CD14-positive monocyte (primary cell): Measurements from ENCODE around the gene ATXN1. TPM values are rescaled to one million over a fixed set of nuclear protein-coding genes. Genes with fewer than 3 reads are reported as not detected.

Source experiments
- DNase-seq, 3 donors: peaks; one replicate each; pipeline ENCODE4 v3.0.0-alpha.2; 2011 to 2022
- H2AFZ ChIP-seq: 2 replicates; pipeline ENCODE4 v1.6.0; 2012; ENCODE audit warnings: mild to moderate bottlenecking, low read depth, low read length, inconsistent platforms; ENCODE audit not compliant: insufficient read depth, poor library complexity, severe bottlenecking
- H3K27ac ChIP-seq, 2 donors: 1 replicate in 1 of 2; 2 replicates in 1 of 2; pipeline ENCODE4 v1.5.1; 2012 to 2013; ENCODE audit warnings: low read length in 2 of 2, control low read depth in 1 of 2, inconsistent platforms in 1 of 2, low read depth in 1 of 2, mild to moderate bottlenecking in 1 of 2
- H3K27me3 ChIP-seq, 2 donors: one replicate each; pipeline versions ENCODE4 v1.6.0 to v1.6.1; 2011 to 2013; ENCODE audit warnings: low read length in 2 of 2; ENCODE audit not compliant: control insufficient read depth in 2 of 2, insufficient read depth in 2 of 2
- H3K36me3 ChIP-seq, 2 donors: replicated peaks in 1 of 2; 1 replicate in 1 of 2; 2 replicates in 1 of 2; pipeline versions ENCODE4 v1.5.1 to v1.6.1; 2012 to 2013; ENCODE audit warnings: low read length in 2 of 2, control low read depth in 1 of 2, inconsistent platforms in 1 of 2, mild to moderate bottlenecking in 1 of 2; ENCODE audit not compliant: insufficient read depth in 2 of 2, control insufficient read depth in 1 of 2
- H3K4me1 ChIP-seq, 2 donors: 1 replicate in 1 of 2; 2 replicates in 1 of 2; pipeline versions ENCODE4 v1.5.1 to v1.6.1; 2012 to 2013; ENCODE audit warnings: low read length in 2 of 2, control low read depth in 1 of 2, inconsistent platforms in 1 of 2, mild to moderate bottlenecking in 1 of 2, moderate library complexity in 1 of 2; ENCODE audit not compliant: insufficient read depth in 2 of 2, control insufficient read depth in 1 of 2
- H3K4me2 ChIP-seq: replicated peaks from 2 replicates; pipeline ENCODE3; 2012; ENCODE audit warnings: low read length, moderate library complexity, mild to moderate bottlenecking; ENCODE audit not compliant: poor library complexity, severe bottlenecking; ENCODE audit errors: extremely low read depth
- H3K4me3 ChIP-seq, 3 experiments: fragments of 200-600 bp in 1 of 3; sonication (generic) in 1 of 3; replicated peaks in 1 of 3; 1 replicate in 2 of 3; 2 replicates in 1 of 3; pipeline ENCODE4 v1.5.1; 2011 to 2013; ENCODE audit warnings: low read length in 3 of 3, mild to moderate bottlenecking in 3 of 3, control low read depth in 2 of 3, low read depth in 2 of 3, inconsistent platforms in 1 of 3, moderate library complexity in 1 of 3
- H3K79me2 ChIP-seq: 2 replicates; pipeline ENCODE4 v1.6.0; 2012; ENCODE audit warnings: mild to moderate bottlenecking, control low read depth, inconsistent platforms, low read length, moderate library complexity; ENCODE audit not compliant: insufficient read depth
- H3K9ac ChIP-seq: 2 replicates; pipeline ENCODE4 v1.6.0; 2017; ENCODE audit warnings: low read length, mild to moderate bottlenecking; ENCODE audit not compliant: insufficient read depth, poor library complexity, severe bottlenecking
- H3K9me3 ChIP-seq, 2 donors: replicated peaks in 1 of 2; 1 replicate in 1 of 2; 2 replicates in 1 of 2; pipeline versions ENCODE4 v1.5.1 to v1.6.1; 2012 to 2013; ENCODE audit warnings: low read length in 2 of 2, control low read depth in 1 of 2; ENCODE audit not compliant: control insufficient read depth in 1 of 2, insufficient read depth in 1 of 2
- H4K20me1 ChIP-seq: 2 replicates; pipeline ENCODE4 v1.6.0; 2012; ENCODE audit warnings: mild to moderate bottlenecking, low read length, control low read depth, moderate library complexity; ENCODE audit not compliant: insufficient read depth
- H3K27ac Mint-ChIP-seq, 7 donors: one replicate each; pipeline ENCODE4 v1.8.0; 2020; ENCODE audit warnings: mild to moderate bottlenecking in 7 of 7, mixed read lengths in 7 of 7, moderate library complexity in 6 of 7, inconsistent platforms in 2 of 7
- H3K27me3 Mint-ChIP-seq, 3 donors: one replicate each; pipeline ENCODE4 v1.8.0; 2021 to 2022; ENCODE audit warnings: low read depth in 3 of 3, mild to moderate bottlenecking in 3 of 3, mixed read lengths in 3 of 3, moderate library complexity in 3 of 3, inconsistent platforms in 1 of 3
- H3K36me3 Mint-ChIP-seq, 2 donors: one replicate each; pipeline ENCODE4 v1.8.0; 2020; ENCODE audit warnings: mixed read lengths in 2 of 2, inconsistent platforms in 1 of 2, mild to moderate bottlenecking in 1 of 2
- H3K4me1 Mint-ChIP-seq: one replicate; pipeline ENCODE4 v1.8.0; 2020; ENCODE audit warnings: mild to moderate bottlenecking, mixed read lengths
- H3K4me3 Mint-ChIP-seq, 2 donors: one replicate each; pipeline ENCODE4 v1.8.0; 2020; ENCODE audit warnings: mild to moderate bottlenecking in 2 of 2, mixed read lengths in 2 of 2, moderate library complexity in 1 of 2
- H3K9me3 Mint-ChIP-seq, 7 donors: one replicate each; pipeline ENCODE4 v1.8.0; 2020 to 2022; ENCODE audit warnings: mixed read lengths in 7 of 7, mild to moderate bottlenecking in 6 of 7, moderate library complexity in 6 of 7, inconsistent platforms in 2 of 7
- WGBS: methylation state at CpG from one replicate; pipeline ENCODE4 v1.1.5; 2013; ENCODE audit warnings: missing lambda C conversion rate; ENCODE audit not compliant: insufficient coverage; 5-methylcytosine and 5-hydroxymethylcytosine counted together
- intact Hi-C, 2 donors: fragments of 100-400 bp; cut with micrococcal nuclease; formaldehyde crosslinking; loops; one replicate each; pipeline versions ENCODE4 v1.15.0 to v1.15.1; 2023
- polyA plus RNA-seq, 3 donors: library from polyadenylated mRNA; depleted of rRNA in 1 of 3; unstranded in 2 of 3; stranded (reverse) in 1 of 3; fragments of 300-500 nt in 2 of 3; fragments of >200 nt in 1 of 3; fragmentation: Illumina TruSeq in 2 of 3; gene quantifications; 1 replicate in 2 of 3; 2 replicates in 1 of 3; pipeline ENCODE4 v1.2.3, GENCODE V29; 2012 to 2021
- TF ChIP-seq, protein P1 (sequence below): fragments of 200-600 bp; IDR thresholded peaks from one replicate; pipeline ENCODE4 v1.8.0; 2022; ENCODE audit warnings: antibody characterized with exemption, mild to moderate bottlenecking

The ATXN1 gene
- polyA plus RNA-seq, 3 donors: 8.8 to 19.1 (median 10.9) TPM

DNA sequence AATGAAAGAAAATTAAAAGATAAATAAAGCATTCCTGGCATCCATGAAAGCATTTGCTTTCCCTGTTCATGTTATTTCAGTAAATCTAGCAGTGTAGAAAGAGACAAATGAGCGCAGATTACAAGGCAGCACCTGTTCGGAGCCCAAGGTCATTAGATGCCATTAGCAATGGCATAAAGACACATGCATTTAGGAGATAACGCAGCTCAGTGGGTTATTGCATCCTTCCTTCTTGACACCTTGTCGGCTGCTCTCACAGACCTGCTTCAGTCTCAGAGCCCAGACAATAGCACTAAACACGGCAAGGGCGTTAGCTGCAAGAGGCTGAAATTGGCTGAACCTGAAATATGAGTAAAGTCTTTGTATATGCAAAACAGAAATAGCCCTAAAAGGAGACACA, 140.3 kb downstream of the ATXN1 start:
- Mint-ChIP-seq H3K4me3 (no peak overlapping the region), H3K4me1 (peaks cover 1% of the 10 kb centered on the region), H3K36me3 (peaks cover 6 to 14% of the 10 kb centered on the region in 2 donors), H3K27me3 (no peaks in the 10 kb centered on the region), H3K27ac (no peak overlapping the region), H3K9me3 (no peaks in the 10 kb centered on the region)
- Histone ChIP-seq H3K36me3 (no peaks in the 10 kb centered on the region), H4K20me1 (peaks cover 15% of the 10 kb centered on the region), H3K27me3 (no peaks in the 10 kb centered on the region), H3K27ac (no peak overlapping the region), H3K4me3 (no peak overlapping the region), H2AFZ (no peak overlapping the region), H3K4me2 (no peak overlapping the region), H3K79me2 (no peaks in the 10 kb centered on the region), H3K9ac (no peak overlapping the region), H3K9me3 (no peaks in the 10 kb centered on the region), H3K4me1 (peaks cover 0 to 3% of the 10 kb centered on the region in 2 donors)
- no peak for DNase-seq
- 95% methylated on average over 4 of the region's 6 CpGs for WGBS
- TF ChIP-seq, protein P1, sequence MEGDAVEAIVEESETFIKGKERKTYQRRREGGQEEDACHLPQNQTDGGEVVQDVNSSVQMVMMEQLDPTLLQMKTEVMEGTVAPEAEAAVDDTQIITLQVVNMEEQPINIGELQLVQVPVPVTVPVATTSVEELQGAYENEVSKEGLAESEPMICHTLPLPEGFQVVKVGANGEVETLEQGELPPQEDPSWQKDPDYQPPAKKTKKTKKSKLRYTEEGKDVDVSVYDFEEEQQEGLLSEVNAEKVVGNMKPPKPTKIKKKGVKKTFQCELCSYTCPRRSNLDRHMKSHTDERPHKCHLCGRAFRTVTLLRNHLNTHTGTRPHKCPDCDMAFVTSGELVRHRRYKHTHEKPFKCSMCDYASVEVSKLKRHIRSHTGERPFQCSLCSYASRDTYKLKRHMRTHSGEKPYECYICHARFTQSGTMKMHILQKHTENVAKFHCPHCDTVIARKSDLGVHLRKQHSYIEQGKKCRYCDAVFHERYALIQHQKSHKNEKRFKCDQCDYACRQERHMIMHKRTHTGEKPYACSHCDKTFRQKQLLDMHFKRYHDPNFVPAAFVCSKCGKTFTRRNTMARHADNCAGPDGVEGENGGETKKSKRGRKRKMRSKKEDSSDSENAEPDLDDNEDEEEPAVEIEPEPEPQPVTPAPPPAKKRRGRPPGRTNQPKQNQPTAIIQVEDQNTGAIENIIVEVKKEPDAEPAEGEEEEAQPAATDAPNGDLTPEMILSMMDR: no peak
- intact Hi-C loops: no loop called here

DNA sequence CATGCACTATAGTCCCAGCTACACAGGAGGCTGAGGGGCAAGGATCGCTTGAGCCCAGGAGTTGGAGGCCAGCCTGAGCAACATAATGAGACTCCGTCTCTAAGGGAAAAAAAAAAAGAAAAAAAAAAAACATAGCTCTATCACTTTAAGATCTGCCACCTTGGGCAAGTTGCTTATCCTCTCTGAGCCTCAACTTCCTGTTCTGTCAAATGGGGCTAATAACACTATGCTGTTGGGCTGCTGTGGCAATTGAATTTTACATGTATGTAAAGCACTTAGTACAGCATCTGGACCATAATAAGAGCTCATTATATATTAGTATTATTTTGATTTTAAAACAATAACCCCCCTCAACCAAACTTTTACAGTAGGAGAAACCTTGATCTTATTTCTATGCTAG, 141.5 kb downstream of the ATXN1 start:
- no peak overlapping the region for H3K27ac Mint-ChIP-seq
- no peak overlapping the region for H2AFZ ChIP-seq
- H3K9me3 Mint-ChIP-seq: peaks cover 0 to 2% (median 0%) of the 10 kb centered on the region in 7 donors
- no peak overlapping the region for H3K27ac ChIP-seq
- H3K36me3 ChIP-seq: no peaks in the 10 kb centered on the region
- no peak overlapping the region for H3K4me3 ChIP-seq
- no peak for DNase-seq
- intact Hi-C loops: no loop called here
- no peaks in the 10 kb centered on the region for H3K79me2 ChIP-seq
- no peaks in the 10 kb centered on the region for H3K9me3 ChIP-seq
- no peak overlapping the region for H3K4me3 Mint-ChIP-seq
- H3K4me1 ChIP-seq: no peaks in the 10 kb centered on the region
- H4K20me1 ChIP-seq: peaks cover 10% of the 10 kb centered on the region
- no peaks in the 10 kb centered on the region for H3K27me3 Mint-ChIP-seq
- peaks cover 9 to 19% of the 10 kb centered on the region in 2 donors for H3K36me3 Mint-ChIP-seq
- H3K4me2 ChIP-seq: no peak overlapping the region
- TF ChIP-seq, protein P1: no peak
- no peaks in the 10 kb centered on the region for H3K27me3 ChIP-seq
- H3K4me1 Mint-ChIP-seq: peaks cover 1% of the 10 kb centered on the region
- no peak overlapping the region for H3K9ac ChIP-seq
- no CpG with 5 or more reads among the region's 2 CpGs for WGBS
